ENCODE measurements around the gene METTL26.
A peak's percentile ranks its signal among the peaks of the same experiment; 100 is the strongest.

The METTL26 gene

DNA sequence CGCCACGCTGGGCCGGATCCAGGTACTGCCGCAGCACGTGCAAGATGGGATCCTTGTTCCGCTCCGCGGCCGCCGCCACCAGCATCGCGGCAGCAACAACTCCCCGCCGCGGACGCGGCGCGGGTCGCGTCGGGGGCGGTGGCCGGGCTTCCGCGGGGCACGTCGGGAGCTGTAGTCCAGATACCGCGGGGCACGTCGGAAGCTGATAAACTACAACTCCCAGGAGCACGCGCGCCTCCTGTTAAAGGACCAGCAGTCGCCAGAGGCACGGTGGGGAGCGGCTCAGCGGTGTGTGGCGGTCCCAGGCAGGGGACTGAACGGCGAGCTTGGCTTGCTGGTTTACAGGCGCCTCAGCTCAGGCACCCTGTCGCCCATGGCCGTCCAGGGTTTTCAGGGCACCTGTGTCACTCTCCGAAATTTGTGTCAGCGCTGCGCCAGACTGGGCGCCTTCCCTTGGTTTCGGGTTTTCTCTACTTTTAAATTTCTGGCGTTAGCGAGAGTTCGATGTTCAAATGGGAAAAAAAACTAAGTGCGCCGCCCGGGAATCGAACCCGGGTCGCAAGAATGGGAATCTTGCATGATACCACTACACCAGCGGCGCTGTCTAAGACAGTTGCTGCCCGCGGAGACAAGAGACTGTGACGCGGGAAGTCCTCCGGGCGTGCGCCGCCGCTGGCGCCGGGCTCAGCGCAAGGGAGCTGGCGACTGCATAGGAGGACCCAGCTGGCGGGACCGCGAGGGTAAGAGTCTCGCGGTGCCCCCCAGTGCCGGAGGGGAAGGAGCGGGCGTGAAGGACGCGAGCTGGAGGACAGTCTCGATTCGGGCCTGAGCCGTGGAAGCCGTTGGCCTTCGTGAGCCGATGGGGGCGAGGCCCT is at the start of gene METTL26:
METTL26 (minus strand) TSS at position 100 of the 875 bp plus-strand sequence; CDS start at position 85, 15 bp downstream.
- peak; percentile 84 for DNase-seq

DNA sequence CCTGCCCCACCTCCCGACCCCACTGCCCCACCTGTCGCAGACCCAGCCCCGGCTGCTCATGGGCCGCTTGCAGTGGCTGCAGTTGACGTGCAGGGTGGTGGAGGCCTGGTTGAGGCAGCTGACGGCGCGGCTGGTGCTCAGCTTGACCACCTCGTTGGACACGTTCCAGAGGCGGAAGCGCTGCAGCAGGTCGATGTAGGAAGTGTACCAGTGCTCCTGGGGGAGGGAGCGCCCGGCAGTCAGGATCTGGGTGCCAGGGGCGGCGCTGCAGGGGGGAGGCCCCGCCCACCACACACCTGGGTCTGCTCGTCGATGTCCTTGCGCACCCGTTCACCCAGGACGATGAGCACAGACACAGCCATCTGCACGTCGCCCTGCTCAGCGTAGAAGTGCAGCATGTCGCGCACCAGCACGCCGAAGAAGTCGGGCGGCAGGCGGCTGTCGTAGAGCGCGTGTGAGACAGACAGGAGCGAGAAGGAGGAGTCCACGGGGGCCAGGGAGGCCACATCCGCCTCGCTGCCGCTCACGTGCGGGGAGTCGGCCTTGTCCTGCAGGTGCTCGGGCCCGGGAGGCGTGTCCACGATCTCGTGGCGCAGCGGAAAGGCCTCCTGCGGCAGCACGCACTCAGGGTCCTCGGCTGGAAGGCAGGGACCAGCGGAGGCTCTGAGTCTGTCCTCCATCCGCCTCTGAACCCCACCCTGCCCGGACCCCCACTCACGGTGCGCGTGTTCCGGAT is 49.0 kb upstream of the METTL26 start:
- DNase-seq: peak; percentile 52

DNA sequence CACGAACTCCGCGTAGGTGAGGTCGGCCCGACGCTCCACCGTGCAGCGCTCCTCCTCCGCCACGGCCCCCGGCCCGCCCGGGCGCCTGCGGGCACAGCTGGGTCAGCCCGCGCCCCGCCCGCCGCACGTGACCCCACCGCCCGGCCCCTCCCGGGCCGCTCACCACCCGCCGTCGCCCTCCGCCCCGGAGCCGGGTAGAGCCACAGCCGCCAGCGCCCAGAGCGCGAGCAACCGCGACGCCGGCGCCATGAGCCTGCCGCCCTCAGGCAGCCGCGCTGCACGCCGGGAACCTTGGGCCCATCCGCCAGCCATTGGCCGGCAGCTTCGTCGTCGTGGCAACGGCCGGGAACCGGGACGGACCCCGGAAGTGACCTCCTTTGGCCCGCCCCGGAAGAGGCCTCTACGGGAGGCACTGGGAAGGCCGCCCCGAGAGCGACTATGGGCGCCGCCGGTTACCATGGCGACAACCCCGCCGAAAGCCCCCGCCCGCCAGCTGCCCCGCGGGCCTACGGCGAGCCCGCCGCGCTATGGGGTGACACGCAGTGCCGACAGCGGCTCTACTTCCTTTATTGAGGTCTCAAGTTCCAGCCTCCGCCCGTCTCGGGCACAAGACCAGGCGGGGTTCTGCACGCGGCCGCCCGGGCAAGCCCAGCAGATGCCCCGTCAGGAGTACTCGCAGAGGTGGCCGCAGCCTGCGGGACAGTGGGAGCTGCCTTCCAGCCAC is 48.1 kb upstream of the METTL26 start, which contains the start of gene JMJD8:
JMJD8 (minus strand) TSS at position 264 of the 724 bp plus-strand sequence; CDS start at position 249, 15 bp downstream.
- peak; percentile 86 for DNase-seq

DNA sequence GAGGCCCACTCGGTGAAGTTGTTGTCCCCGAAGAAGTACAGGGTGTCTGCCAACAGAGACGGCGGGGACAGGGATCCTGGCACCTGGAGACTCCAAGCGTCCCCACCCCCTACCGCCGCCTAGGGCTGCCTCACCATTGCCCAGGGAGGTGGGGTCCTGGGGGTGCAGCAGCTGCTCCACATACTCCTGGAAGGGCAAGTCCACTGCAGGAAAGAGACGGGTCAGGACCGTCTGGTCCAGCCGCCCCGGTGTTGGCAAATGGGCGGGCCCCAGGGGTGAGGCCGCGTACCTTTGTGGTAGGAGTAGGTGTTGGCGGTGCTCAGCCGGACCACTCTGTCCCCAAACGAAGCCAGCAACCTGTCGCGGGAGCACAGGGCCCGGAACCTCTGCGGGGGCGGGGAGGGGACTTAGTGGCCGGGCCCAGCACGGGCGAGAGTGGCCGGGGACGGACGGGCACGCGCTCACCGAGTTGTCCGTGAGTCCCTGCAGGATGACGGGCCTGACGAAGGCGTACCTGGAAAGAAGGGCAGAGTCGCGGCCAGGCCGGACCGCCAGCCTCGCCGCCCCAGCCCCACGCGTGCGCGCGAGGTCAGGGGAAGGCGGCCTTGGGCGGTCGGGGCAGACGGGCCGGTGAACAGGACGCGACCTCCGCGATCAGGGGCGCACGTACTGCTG is 47.4 kb upstream of the METTL26 start:
- no peak for DNase-seq

DNA sequence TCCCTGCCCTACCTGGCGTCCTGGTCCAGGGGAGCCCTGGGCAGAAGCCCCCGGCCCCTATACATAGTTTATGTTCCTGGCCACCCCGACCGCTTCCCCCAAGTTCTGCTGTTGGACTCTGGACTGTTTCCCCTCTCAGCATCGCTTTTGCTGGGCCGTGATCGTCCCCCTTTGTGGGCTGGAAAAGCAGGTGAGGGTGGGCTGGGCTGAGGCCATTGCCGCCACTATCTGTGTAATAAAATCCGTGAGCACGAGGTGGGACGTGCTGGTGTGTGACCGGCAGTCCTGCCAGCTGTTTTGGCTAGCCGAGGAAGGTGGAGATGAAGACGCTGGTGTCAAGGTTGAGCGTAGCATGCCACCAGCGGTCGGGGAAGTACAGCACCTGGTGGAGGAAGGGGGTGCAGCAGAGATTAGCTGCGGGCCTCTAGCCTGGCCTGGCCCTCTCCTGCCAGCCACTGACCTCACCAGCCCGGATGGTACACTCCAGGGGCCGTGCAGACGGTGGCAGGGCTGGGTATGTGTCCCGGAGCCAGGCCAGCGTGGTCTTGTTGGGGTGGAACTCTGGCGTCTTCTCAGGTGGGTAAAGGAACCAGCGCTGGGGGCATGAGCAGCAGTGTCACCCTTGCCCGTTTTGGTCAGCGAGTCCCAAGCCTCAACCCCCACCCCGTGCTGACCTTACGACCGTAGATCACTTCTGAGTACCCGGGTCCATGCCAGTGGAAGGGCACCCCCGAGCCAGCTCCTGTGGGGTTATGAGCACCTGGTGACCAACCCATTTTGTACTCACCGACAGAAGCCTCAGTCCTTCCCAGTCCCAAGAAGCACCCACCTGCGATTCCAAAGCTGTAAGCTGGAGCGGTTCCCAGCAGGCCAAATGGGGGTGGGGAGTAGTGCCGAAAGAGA is 46.6 kb upstream of the METTL26 start:
- no peak for DNase-seq

DNA sequence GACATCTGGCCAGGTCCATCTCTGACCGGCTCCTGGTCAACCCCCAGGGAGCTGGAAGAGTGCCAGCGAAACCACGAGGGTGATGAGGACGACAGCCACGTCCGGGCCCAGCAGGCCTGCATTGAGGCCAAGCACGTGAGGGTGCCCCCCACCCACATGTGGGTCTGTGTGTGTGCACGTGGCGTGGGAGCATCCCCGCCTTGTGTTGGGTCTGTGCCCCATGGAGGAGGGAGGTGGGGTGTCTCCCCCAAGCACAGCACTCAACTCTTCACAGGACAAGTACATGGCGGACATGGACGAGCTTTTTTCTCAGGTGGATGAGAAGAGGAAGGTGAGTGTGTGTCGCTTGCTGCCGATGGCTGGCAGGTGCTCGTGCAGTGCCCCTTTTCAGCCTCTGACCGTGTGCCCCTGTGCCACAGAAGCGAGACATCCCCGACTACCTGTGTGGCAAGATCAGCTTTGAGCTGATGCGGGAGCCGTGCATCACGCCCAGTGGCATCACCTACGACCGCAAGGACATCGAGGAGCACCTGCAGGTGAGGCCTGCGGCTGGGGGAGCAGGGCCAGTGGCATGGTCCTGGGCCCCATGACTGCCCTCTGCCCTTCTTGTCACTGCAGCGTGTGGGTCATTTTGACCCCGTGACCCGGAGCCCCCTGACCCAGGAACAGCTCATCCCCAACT is 45.8 kb upstream of the METTL26 start:
- DNase-seq: no peak

DNA sequence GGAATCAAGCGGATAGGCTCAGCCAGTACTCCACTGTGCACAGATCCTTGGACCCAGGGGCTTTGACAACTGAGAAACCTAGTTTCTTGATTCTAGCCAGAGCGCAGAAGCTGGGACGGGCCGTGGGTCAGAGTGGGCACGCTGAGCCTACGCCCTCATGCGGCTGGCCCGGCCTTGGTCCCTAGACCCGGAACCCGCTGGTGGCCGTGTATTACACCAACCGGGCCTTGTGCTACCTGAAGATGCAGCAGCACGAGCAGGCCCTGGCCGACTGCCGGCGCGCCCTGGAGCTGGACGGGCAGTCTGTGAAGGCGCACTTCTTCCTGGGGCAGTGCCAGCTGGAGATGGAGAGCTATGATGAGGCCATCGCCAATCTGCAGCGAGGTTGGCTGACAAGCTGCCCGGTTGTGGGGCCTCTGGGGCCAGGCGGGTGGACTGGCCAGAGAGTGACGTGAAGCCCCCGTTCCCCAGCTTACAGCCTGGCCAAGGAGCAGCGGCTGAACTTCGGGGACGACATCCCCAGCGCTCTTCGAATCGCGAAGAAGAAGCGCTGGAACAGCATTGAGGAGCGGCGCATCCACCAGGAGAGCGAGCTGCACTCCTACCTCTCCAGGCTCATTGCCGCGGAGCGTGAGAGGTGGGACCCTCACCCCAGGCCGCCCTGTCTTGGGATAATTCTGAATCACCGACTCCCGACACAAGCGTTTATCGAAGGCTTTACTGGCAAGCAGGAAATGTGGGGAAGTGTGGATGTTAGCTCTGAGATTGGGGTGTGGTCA is 45.1 kb upstream of the METTL26 start:
- DNase-seq: no peak

DNA sequence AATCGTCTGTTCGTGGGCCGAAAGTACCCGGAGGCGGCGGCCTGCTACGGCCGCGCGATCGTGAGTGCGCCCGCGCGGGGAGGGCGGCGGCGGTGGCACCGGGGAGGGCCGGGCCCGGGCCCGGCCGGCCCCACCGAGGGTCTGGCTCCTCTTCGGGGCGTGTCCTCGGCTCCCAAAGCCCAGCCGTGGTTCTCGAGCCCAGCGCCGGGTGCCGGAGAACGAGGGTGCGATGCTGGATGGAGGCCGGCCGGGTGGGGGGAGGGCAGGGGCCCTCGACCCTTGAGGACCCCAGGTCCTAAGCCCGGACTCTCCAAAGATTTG is 44.5 kb upstream of the METTL26 start:
- DNase-seq: no peak

DNA sequence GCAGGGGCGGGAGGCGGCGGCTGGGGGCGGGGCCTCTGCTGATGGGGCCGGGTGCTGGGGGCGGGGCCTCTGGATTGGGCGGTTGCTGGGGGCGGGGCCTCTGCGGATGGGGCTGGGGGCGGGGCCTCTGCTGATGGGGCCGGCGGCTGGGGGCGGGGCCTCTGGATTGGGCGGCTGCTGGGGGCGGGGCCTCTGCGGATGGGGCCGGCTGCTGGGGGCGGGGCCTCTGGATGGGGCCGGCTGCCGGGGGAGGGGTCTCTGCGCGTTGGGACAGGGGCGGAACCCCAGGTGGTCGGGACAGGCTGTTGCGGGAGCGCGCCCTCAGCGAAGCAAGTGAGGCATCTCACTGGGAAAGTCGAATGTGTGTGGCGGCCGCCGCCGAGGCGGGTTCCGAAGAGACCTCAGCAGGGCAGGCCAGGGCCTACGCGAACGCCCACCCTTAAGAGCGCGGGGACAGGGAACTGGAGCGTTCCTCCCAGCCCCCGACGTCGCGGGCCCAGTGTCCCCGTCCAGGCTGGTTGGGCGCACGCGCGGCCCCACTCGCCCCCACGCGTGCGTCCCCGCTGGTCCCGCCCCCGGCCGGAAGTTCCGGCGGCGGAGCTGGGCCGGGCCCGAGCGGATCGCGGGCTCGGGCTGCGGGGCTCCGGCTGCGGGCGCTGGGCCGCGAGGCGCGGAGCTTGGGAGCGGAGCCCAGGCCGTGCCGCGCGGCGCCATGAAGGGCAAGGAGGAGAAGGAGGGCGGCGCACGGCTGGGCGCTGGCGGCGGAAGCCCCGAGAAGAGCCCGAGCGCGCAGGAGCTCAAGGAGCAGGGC is 43.9 kb upstream of the METTL26 start, which contains the start of gene STUB1:
STUB1 (plus strand) TSS at position 597 of the 811 bp plus-strand sequence; CDS start at position 713, 116 bp downstream.
- DNase-seq: no peak

DNA sequence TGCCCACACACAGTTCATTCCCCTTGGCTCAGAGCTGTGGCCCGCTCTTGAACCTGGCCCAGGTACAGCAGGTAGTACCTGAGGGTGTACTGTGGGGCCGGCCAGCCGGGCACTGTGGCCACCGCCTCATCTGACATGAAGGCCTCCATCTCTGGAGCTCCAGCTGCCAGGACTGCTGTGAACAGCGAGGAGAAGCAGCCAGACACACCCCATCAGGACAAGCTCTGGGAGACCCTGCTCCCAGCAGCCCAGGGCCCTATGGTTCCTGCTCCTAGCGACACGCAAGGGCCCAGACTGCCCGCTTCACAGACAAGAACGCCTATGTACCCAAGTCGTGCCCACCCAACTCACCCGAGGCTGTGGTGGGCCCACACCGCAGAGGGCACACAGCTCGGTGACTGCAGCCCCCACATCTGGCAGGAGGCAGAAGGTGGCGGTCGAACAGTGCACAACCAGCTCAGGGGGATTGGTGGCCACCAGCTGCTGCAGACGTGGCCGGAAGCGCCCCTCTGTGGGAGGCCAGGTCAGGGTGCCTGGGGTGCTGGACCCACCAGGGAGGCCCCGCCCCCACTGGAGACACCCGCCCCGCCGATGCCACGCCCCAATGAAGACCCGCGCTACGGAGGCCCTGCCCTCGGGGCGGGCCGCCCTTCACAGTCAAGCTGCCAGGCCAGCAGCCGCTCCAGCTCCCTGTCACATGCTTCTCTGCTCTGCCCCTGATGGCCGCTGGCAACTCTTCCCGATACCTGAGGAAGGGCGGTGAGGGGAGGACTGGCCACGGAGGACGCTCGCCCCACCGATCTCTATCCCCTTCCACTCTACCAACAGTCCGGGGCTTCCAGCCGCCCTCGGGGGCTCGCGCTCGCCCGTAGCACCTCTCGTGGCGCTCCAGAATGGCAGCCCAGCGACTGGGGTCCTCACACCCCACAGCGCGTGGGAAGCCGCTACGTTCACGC is 43.0 kb upstream of the METTL26 start:
- no peak for DNase-seq

DNA sequence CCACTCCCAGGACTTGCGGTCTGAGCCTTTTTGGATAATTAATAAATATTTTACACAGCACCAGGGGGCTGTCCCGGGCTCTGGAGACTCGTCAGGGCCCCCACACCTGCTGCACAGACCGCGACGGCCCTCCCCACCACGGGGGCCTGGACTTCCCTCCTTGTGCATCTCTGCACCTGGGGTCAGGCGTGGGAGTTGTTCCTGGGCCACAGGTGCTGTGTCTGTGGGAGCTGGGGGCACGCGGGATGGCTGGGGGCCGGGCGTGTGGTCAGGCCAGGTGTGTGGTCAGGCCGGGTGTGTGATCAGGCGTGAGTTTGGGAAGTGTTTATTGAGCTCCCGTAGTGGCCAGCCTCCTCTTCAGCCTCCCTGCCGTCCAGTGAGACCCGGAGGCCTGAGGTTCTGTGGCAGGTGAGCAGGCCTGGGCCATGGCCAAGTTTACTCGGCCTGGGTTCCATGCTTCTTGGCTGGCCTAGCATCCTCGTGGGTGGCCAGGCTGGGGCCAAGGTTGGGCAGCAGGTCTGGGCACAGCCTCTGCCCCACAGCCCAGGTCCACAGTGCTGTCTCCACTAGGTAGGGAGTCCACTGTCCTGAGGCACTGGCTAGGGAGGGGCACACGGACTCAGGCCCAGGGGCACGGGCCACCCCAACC is 42.2 kb upstream of the METTL26 start:
- DNase-seq: no peak

DNA sequence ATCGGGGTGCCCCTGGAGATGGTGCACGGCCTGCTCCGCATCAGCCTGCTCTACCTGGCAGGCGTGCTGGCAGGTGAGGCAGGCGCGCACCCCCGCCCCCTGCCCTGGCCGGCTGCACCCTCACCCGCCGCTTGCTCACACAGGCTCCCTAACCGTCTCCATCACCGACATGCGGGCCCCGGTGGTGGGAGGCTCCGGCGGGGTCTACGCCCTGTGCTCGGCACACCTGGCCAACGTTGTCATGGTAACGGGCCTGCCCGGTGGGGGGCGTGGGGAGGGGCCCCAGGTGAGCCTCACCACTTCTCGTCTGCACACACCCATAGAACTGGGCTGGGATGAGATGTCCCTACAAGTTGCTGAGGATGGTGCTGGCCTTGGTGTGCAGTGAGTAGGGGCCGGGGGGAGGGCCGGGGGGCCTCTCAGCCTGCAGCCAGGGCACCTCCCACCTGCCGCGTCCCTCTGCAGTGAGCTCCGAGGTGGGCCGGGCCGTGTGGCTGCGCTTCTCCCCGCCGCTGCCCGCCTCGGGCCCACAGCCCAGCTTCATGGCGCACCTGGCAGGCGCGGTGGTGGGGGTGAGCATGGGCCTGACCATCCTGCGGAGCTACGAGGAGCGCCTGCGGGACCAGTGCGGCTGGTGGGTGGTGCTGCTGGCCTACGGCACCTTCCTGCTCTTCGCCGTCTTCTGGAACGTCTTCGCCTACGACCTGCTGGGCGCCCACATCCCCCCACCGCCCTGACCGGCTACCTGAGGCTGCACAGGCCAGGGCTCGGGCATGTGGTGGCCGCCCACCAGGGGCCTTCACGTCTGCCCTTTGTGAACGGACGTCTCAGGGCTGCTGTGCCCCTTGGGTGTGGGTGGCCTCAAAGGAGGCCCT is 41.4 kb upstream of the METTL26 start:
- DNase-seq: peak; percentile 57

DNA sequence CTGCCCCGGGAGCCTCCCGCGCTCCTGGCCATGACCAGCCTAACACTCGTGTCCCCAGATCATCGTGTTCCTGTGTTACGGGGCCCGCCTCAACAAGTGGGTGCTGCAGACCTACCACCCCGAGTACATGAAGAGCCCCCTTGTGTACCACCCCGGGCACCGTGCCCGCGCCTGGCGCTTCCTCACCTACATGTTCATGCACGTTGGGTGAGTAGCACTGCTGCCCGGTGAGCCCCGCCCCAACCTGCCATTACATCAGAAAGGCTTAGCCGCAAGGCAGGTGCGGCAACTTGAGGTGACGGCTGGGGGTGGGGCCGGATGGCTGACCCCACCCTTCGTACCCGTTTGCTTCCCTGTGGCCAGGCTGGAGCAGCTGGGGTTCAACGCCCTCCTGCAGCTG is 40.8 kb upstream of the METTL26 start:
- DNase-seq: peak; percentile 93

DNA sequence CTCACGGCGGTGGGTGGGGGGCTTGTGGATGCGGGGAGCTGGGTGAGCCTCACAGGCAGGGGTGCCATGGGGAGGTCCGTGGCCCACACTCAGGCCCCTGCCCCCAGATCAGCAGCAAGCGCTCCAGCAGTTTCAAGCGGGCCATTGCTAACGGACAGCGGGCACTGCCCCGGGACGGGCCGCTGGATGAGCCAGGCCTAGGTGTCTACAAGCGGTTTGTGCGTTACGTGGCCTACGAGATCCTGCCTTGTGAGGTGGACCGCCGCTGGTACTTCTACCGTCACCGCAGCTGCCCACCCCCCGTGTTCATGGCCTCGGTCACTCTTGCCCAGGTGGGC is 40.4 kb upstream of the METTL26 start:
- no peak for DNase-seq

DNA sequence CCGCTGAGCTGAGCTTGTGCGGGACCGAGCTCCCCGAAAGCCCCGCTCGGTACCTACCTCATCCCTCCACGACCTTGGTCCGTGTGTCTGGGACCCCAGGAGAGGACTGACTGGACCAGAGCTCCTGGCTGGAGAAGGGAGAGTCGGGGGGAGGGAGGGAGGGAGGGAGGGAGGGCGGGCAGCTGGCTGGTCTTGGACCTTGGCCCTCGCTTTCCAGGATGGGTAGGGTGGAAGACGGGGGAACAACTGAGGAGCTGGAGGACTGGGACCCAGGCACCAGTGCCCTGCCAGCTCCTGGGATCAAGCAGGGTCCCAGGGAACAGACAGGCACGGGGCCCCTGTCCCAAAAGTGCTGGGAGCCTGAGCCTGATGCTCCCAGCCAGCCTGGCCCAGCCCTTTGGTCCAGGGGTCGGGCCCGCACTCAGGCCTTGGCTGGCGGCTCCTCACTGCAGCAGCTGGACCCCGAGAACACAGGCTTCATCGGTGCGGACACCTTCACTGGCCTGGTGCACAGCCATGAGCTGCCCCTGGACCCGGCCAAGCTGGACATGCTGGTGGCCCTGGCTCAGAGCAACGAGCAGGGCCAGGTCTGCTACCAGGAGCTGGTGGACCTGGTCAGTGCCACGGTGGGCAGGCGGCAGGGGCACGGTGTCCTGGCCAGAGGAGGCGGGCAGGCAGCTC is 39.9 kb upstream of the METTL26 start:
- no peak for DNase-seq

All from DMS79 treated with DMSO at 0.1 percent for 48 hours (cell line).